ENCODE measurements around the gene PDLIM5.
"Not testable (repeated sequence)": the region's sequence is repeated elsewhere in the genome, so short reads cannot be mapped to it uniquely, and the experiment has no call there.

The PDLIM5 gene

DNA sequence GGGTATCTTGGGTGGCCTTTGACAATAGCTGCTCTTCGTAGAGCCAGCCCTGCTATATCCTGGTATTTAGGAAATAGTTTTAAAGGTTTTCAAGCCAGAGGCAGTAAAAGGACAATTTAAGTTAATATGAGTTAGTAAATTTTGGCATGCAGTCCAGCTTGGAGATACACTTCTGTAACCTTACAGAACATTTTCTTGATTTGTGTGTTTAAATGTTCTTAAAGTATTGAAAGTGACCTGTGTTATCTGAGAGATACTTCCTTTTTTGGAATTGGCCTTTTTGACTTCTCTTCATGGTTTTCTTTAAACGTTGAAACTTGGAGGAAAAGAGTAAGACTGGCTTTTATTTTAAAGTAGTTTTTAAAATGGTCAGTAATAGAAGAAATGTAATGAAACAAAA, 25.5 kb downstream of the PDLIM5 start:
- no peak for ATAC-seq
- no peak for TF ChIP-seq TOX (CRISPR knock-in tag; IDR thresholded peaks at IDR 0.05; ENCODE audit: borderline replicate concordance)
- no peak for TF ChIP-seq ISL1 (CRISPR knock-in tag; IDR thresholded peaks at IDR 0.05)
- TF ChIP-seq, protein P1, sequence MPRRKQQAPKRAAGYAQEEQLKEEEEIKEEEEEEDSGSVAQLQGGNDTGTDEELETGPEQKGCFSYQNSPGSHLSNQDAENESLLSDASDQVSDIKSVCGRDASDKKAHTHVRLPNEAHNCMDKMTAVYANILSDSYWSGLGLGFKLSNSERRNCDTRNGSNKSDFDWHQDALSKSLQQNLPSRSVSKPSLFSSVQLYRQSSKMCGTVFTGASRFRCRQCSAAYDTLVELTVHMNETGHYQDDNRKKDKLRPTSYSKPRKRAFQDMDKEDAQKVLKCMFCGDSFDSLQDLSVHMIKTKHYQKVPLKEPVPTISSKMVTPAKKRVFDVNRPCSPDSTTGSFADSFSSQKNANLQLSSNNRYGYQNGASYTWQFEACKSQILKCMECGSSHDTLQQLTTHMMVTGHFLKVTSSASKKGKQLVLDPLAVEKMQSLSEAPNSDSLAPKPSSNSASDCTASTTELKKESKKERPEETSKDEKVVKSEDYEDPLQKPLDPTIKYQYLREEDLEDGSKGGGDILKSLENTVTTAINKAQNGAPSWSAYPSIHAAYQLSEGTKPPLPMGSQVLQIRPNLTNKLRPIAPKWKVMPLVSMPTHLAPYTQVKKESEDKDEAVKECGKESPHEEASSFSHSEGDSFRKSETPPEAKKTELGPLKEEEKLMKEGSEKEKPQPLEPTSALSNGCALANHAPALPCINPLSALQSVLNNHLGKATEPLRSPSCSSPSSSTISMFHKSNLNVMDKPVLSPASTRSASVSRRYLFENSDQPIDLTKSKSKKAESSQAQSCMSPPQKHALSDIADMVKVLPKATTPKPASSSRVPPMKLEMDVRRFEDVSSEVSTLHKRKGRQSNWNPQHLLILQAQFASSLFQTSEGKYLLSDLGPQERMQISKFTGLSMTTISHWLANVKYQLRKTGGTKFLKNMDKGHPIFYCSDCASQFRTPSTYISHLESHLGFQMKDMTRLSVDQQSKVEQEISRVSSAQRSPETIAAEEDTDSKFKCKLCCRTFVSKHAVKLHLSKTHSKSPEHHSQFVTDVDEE (CRISPR knock-in tag; IDR thresholded peaks at IDR 0.05), result no peak
- TF ChIP-seq BACH2 (CRISPR knock-in tag; IDR thresholded peaks at IDR 0.05; ENCODE audit: borderline replicate concordance), result no peak
- TF ChIP-seq, protein P2, sequence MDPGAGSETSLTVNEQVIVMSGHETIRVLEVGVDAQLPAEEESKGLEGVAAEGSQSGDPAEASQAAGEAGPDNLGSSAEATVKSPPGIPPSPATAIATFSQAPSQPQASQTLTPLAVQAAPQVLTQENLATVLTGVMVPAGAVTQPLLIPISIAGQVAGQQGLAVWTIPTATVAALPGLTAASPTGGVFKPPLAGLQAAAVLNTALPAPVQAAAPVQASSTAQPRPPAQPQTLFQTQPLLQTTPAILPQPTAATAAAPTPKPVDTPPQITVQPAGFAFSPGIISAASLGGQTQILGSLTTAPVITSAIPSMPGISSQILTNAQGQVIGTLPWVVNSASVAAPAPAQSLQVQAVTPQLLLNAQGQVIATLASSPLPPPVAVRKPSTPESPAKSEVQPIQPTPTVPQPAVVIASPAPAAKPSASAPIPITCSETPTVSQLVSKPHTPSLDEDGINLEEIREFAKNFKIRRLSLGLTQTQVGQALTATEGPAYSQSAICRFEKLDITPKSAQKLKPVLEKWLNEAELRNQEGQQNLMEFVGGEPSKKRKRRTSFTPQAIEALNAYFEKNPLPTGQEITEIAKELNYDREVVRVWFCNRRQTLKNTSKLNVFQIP (CRISPR knock-in tag; IDR thresholded peaks at IDR 0.05; ENCODE audit: borderline replicate concordance, low read depth), result no peak
- TF ChIP-seq ARNTL (CRISPR knock-in tag; IDR thresholded peaks at IDR 0.05; ENCODE audit: borderline replicate concordance, low read depth), result no peak
- no peak for TF ChIP-seq RARB (CRISPR knock-in tag; IDR thresholded peaks at IDR 0.05)
- TF ChIP-seq, protein P3, sequence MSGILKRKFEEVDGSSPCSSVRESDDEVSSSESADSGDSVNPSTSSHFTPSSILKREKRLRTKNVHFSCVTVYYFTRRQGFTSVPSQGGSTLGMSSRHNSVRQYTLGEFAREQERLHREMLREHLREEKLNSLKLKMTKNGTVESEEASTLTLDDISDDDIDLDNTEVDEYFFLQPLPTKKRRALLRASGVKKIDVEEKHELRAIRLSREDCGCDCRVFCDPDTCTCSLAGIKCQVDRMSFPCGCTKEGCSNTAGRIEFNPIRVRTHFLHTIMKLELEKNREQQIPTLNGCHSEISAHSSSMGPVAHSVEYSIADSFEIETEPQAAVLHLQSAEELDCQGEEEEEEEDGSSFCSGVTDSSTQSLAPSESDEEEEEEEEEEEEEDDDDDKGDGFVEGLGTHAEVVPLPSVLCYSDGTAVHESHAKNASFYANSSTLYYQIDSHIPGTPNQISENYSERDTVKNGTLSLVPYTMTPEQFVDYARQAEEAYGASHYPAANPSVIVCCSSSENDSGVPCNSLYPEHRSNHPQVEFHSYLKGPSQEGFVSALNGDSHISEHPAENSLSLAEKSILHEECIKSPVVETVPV (CRISPR knock-in tag; IDR thresholded peaks at IDR 0.05), result no peak
- TF ChIP-seq, protein P4, sequence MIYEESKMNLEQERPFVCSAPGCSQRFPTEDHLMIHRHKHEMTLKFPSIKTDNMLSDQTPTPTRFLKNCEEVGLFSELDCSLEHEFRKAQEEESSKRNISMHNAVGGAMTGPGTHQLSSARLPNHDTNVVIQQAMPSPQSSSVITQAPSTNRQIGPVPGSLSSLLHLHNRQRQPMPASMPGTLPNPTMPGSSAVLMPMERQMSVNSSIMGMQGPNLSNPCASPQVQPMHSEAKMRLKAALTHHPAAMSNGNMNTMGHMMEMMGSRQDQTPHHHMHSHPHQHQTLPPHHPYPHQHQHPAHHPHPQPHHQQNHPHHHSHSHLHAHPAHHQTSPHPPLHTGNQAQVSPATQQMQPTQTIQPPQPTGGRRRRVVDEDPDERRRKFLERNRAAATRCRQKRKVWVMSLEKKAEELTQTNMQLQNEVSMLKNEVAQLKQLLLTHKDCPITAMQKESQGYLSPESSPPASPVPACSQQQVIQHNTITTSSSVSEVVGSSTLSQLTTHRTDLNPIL (CRISPR knock-in tag; IDR thresholded peaks at IDR 0.05; ENCODE audit: low read depth), result no peak

DNA sequence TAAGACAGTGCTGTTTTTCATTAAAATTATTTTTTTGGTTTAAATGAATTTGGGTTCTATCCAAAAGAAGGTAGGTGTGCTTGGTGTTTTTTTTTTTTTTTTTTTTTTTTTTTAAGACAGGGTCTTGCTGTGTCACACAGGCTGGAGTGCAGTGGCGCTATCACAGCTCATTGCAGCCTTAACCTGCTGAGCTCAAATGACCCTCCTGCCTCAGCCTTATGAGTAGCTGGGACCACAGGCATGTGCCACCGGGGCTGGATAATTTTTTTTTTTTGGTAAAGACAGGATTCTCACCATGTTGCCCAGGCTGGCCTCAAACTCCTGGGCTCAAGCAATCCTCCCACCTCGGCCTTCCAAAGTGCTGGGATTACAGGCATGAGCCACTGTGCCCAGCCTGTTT, 27.1 kb downstream of the PDLIM5 start:
- not testable (repeated sequence) for ATAC-seq

DNA sequence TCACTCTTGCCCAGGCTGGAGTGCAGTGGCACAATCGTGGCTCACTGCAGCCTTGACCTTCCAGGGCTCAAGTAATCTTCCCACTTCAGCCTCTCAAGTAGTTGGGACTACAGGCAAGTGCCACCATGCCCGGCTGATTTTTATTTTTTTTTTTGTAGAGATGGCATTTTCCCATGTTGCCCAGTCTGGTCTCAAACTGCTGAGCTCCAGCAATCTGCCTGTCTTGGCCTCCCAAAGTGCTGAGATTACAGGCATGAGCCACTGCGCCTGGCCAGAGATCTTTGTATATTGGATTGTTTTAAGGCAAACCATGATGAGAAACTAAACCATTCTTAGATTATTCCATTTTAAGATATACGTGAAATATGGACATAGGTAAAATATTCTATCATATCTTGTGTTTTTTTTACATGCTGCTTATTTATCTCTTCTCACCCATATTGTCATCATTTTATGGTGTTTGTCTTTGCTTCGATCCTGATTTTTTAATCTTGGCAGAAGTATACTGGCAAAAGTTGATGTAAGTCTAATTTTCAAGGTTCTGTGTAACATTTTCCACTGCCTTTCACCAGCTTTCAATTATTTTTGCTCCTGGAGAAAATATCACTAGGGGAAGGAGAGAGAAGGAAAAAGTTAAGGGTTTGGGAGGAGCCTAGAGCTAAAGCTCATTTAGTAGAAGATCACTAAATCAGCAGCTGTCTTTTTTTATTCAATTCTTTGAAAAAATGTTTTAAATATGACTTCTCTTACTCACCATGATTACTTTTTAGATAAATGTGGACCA, 27.8 kb downstream of the PDLIM5 start:
- no peak for ATAC-seq
- TF ChIP-seq ISL1 (CRISPR knock-in tag; IDR thresholded peaks at IDR 0.05) (no peak), ESRRG (CRISPR knock-in tag; IDR thresholded peaks at IDR 0.05) (no peak), ZNF70 (CRISPR knock-in tag; IDR thresholded peaks at IDR 0.05) (no peak), BACH2 (CRISPR knock-in tag; IDR thresholded peaks at IDR 0.05; ENCODE audit: borderline replicate concordance) (no peak), SNAI2 (CRISPR knock-in tag; IDR thresholded peaks at IDR 0.05) (no peak), ZFP3 (CRISPR knock-in tag; IDR thresholded peaks at IDR 0.05) (no peak), ZC3H10 (CRISPR knock-in tag; IDR thresholded peaks at IDR 0.05) (no peak)
- TF ChIP-seq, protein P4 (CRISPR knock-in tag; IDR thresholded peaks at IDR 0.05; ENCODE audit: low read depth), result no peak
- TF ChIP-seq, protein P3 (CRISPR knock-in tag; IDR thresholded peaks at IDR 0.05), result no peak

DNA sequence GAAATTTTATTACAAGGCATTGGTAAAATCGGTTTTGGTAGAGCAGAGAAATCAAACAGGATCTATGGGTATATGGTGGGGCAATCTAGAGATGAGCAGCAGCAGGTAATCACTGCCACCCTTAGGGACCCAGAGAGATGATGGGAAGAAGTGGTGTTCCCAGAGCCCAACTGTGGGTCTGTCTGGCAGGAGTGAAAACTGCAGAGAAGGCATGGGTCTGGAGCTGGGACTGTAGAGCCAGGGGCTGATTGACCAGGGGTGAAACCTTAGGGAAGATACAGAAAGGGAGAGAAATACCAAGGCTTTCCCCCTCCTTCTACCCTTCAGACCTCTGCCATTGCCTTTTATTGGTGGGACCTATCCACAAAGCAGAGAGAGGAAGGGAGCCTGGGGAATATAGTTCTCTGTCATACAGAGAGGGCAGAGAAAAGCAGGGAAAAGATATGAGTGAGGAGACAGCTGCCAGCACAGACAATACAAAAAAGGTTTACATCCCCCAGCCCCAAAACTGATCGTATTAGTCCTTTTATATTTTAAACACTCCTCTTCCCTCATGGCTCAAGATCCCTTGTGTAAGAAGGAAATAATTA, 28.7 kb downstream of the PDLIM5 start:
- ATAC-seq, result peak; percentile 61
- TF ChIP-seq ZFP30 (CRISPR knock-in tag; IDR thresholded peaks at IDR 0.05), result no peak
- TF ChIP-seq SNAI2 (CRISPR knock-in tag; IDR thresholded peaks at IDR 0.05), result no peak
- no peak for TF ChIP-seq ESRRG (CRISPR knock-in tag; IDR thresholded peaks at IDR 0.05)
- no peak for TF ChIP-seq OSR1 (CRISPR knock-in tag; IDR thresholded peaks at IDR 0.05)
- no peak for TF ChIP-seq TOX (CRISPR knock-in tag; IDR thresholded peaks at IDR 0.05; ENCODE audit: borderline replicate concordance)
- TF ChIP-seq ZFP3 (CRISPR knock-in tag; IDR thresholded peaks at IDR 0.05), result no peak
- TF ChIP-seq ZNF70 (CRISPR knock-in tag; IDR thresholded peaks at IDR 0.05), result no peak
- TF ChIP-seq, protein P4 (CRISPR knock-in tag; IDR thresholded peaks at IDR 0.05; ENCODE audit: low read depth), result no peak
- TF ChIP-seq, protein P1 (CRISPR knock-in tag; IDR thresholded peaks at IDR 0.05), result no peak
- no peak for TF ChIP-seq RARB (CRISPR knock-in tag; IDR thresholded peaks at IDR 0.05)

Data from SK-N-SH treated with all-trans-retinoic acid at 6 μM for 48 hours (cell line).